ENCODE data around the gene RUNX3. TPM values are rescaled to one million over a fixed set of nuclear protein-coding genes. Genes with fewer than 3 reads are reported as not detected.

The RUNX3 gene
- total RNA-seq, 2 experiments from 2014 or later: 180 to 183 TPM

DNA sequence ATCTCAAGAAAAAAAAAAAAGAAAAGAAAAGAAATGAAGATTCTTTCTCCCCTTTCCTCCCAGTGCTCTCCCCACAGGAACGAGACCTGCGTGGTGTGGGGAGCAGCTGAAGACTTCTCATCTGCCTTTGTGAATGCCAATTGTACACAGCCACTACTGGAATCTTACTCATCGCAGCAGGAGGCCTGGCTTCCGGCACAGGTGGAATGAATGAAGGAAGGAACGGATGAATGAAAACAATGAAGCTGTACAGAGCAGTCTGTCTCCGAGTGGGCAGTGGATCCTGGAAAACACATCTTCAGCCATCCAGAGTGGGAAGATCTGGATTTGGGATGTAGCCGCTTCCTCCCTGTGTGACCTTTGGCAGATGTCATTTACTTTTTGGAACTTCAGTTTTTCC lies 64.9 kb downstream of the RUNX3 start:
- no peak overlapping the region for H3K4me3 Mint-ChIP-seq

DNA sequence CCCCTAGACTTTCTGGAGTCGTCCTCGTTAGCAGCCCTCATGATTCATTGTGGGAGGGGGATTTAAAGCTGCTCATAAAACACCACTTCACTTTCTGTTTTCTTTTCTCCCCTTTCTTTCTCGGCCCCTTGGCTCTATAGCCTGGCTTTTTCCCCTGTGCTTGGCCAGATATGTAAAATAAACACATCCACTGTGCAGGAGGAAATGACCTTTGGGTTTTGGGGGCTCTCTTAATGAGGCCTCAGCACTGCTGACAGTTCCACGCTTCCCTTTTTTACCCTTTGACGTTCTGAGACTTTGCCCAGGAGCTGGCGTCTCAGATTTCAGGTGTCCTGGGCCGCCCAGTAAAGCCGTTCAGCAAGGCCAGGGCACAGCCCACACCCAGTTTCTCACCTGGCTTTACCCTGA lies 65.7 kb downstream of the RUNX3 start:
- ATAC-seq (no peak), DNase-seq (no peak)
- intact Hi-C loops (cut with micrococcal nuclease): no loop called here
- H3K27me3 Mint-ChIP-seq: no peaks in the 10 kb centered on the region
- H3K4me3 Mint-ChIP-seq: no peak overlapping the region
- CTCF ChIA-PET: interaction anchor here (0.8 kb wide), 1 partner anchor 12 kb away, joined by 3 read pairs; no protein-coding TSS in a partner anchor
- TF ChIP-seq, protein P1, sequence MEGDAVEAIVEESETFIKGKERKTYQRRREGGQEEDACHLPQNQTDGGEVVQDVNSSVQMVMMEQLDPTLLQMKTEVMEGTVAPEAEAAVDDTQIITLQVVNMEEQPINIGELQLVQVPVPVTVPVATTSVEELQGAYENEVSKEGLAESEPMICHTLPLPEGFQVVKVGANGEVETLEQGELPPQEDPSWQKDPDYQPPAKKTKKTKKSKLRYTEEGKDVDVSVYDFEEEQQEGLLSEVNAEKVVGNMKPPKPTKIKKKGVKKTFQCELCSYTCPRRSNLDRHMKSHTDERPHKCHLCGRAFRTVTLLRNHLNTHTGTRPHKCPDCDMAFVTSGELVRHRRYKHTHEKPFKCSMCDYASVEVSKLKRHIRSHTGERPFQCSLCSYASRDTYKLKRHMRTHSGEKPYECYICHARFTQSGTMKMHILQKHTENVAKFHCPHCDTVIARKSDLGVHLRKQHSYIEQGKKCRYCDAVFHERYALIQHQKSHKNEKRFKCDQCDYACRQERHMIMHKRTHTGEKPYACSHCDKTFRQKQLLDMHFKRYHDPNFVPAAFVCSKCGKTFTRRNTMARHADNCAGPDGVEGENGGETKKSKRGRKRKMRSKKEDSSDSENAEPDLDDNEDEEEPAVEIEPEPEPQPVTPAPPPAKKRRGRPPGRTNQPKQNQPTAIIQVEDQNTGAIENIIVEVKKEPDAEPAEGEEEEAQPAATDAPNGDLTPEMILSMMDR (IDR thresholded peaks at IDR 0.05): no peak
- H3K9me3 Mint-ChIP-seq: no peaks in the 10 kb centered on the region
- H3K4me1 Mint-ChIP-seq (ENCODE audit: low read depth): no peaks in the 10 kb centered on the region
- no peak overlapping the region for H3K27ac Mint-ChIP-seq
- POLR2A ChIA-PET: no interaction called here
- no peaks in the 10 kb centered on the region for H3K36me3 Mint-ChIP-seq (ENCODE audit: low read depth)

More for the DNA sequence above, 64.9 kb downstream of the RUNX3 start:
- Mint-ChIP-seq H3K4me1 (ENCODE audit: low read depth) (no peaks in the 10 kb centered on the region), H3K27me3 (no peaks in the 10 kb centered on the region), H3K27ac (no peak overlapping the region), H3K36me3 (ENCODE audit: low read depth) (no peaks in the 10 kb centered on the region), H3K9me3 (no peaks in the 10 kb centered on the region)
- no peak for DNase-seq
- intact Hi-C loops (cut with micrococcal nuclease): no loop called here
- ChIA-PET POLR2A (no interaction called here), CTCF (no interaction called here)
- TF ChIP-seq, protein P1 (IDR thresholded peaks at IDR 0.05): no peak
- ATAC-seq: no peak

GRCh38 chr1:24862775-24863483 lies 67.1 kb downstream of the RUNX3 start:
- Mint-ChIP-seq H3K4me1 (ENCODE audit: low read depth) (no peaks in the 10 kb centered on the region), H3K9me3 (no peaks in the 10 kb centered on the region), H3K27me3 (no peaks in the 10 kb centered on the region), H3K36me3 (ENCODE audit: low read depth) (no peaks in the 10 kb centered on the region), H3K4me3 (no peak overlapping the region), H3K27ac (no peak overlapping the region)
- intact Hi-C loops (cut with micrococcal nuclease): no loop called here
- CTCF ChIA-PET: interaction anchor here (0.8 to 1.1 kb wide), 2 partner anchors 9 to 15 kb away, joined by 3 to 4 read pairs; no protein-coding TSS in a partner anchor
- POLR2A ChIA-PET: no interaction called here
- DNase-seq: no peak
- ATAC-seq: no peak
- TF ChIP-seq, protein P1 (IDR thresholded peaks at IDR 0.05): no peak

DNA sequence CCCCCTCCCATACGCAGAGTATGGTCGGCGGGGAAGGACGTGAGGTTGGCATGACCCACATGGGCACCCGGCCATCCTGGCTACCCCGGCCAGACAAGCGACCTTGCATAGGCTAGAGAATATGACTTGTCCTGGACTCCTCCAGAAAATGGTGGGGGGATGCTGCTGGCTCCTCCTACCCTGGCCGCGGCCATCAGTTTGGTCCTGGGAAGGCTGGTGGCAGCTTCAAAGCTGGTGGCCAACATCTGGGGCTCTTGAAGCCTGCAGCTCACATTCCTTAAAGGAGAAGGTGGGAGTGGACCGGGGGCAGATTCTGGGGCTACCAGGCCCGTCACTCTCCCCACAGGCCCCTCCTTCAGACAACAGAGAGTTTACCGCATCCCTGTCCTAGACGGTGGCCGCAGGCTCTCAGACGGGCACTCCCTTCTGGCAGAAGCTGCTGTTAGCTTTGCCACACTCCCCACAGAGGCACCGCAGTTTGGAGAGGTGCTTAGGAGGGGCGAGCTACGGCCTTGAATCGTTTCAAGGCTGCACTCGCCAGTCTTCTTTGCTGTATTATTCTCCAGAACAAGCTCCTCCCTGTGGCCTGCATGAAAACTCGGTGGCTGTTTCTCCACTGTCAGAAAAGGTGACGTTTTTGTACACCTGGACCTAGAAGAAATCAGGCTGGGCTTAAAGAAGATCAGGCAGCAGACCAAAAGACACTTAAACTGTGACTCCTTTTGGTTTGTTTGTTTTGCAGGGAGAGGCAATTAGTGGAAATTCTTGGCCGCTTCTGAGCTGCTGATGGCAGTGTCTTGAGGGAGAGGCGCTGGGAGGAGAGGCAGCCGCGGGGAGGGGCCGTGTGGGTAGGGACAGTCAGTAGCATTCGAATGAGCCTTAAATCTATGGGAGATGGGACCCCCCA lies 68.0 kb downstream of the RUNX3 start:
- ChIA-PET POLR2A (no interaction called here), CTCF (interaction anchor here (1.1 kb wide), 1 partner anchor 14 kb away, joined by 4 read pairs; no protein-coding TSS in a partner anchor)
- Mint-ChIP-seq H3K4me3 (no peak overlapping the region), H3K4me1 (ENCODE audit: low read depth) (peaks cover 2% of the 10 kb centered on the region), H3K27ac (no peak overlapping the region), H3K27me3 (no peaks in the 10 kb centered on the region), H3K36me3 (ENCODE audit: low read depth) (no peaks in the 10 kb centered on the region), H3K9me3 (no peaks in the 10 kb centered on the region)
- TF ChIP-seq, protein P1 (IDR thresholded peaks at IDR 0.05): no peak
- no peak for DNase-seq
- no peak for ATAC-seq
- intact Hi-C loops (cut with micrococcal nuclease): no loop called here

DNA sequence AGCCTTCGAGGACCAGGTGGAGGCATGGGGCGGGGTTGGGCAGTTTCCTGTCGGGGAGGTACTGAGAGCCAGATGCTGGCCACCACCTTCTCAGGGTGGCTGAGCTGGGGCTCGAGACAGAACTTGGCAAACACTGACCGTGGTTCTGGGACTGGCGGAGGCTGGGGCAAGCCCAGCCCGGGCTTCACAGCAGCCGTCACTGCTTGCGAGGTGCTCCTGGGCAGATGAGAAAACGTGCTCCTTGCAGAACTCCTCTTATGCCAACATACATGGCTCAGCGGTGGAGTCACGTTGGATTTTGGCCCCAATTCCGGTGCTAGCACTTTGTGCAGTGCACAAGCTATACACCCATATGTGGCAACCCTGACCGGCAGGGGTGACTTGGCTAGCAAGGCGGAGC lies 69.2 kb downstream of the RUNX3 start:
- ATAC-seq (no peak), DNase-seq (no peak)
- ChIA-PET CTCF (interaction anchor here (1.9 kb wide), 1 partner anchor 13 kb away, joined by 7 read pairs; no protein-coding TSS in a partner anchor), POLR2A (no interaction called here)
- no peaks in the 10 kb centered on the region for H3K27me3 Mint-ChIP-seq
- intact Hi-C loops (cut with micrococcal nuclease): no loop called here
- no peaks in the 10 kb centered on the region for H3K36me3 Mint-ChIP-seq (ENCODE audit: low read depth)
- H3K27ac Mint-ChIP-seq: no peak overlapping the region
- H3K4me3 Mint-ChIP-seq: no peak overlapping the region
- TF ChIP-seq, protein P1 (IDR thresholded peaks at IDR 0.05): no peak
- H3K9me3 Mint-ChIP-seq: no peaks in the 10 kb centered on the region
- peaks cover 4% of the 10 kb centered on the region for H3K4me1 Mint-ChIP-seq (ENCODE audit: low read depth)
